GM12878 (cell line): ENCODE measurements around the gene OVOL1.
"Not testable (repeated sequence)": the region's sequence is repeated elsewhere in the genome, so short reads cannot be mapped to it uniquely, and the experiment has no call there.

Experiments used
- CHD1 ChIP-seq: IDR thresholded peaks from 2 replicates; pipeline ENCODE4 v1.6.1; 2012; ENCODE audit warnings: low read depth, low read length, improper control_type of control experiment
- EZH2 ChIP-seq: IDR thresholded peaks from 2 replicates; pipeline ENCODE4 v1.6.1; 2012; ENCODE audit warnings: low read depth, mild to moderate bottlenecking, control low read depth, inconsistent platforms, low read length, borderline replicate concordance; ENCODE audit not compliant: control insufficient read depth
- FOXM1 ChIP-seq: IDR thresholded peaks from 2 replicates; pipeline ENCODE4 v1.6.1; 2012; ENCODE audit warnings: low read depth, mild to moderate bottlenecking, inconsistent platforms, low read length, moderate library complexity
- HCFC1 ChIP-seq: fragments of 150-350 bp; IDR thresholded peaks from 2 replicates; pipeline ENCODE4 v1.6.1; 2014; ENCODE audit warnings: low read length
- MTA3 ChIP-seq: IDR thresholded peaks from 2 replicates; pipeline ENCODE4 v1.6.1; 2012; ENCODE audit warnings: low read length, inconsistent platforms, borderline replicate concordance
- POLR2AphosphoS5 ChIP-seq: IDR thresholded peaks from 2 replicates; pipeline ENCODE4 v1.6.1; 2011; ENCODE audit warnings: mild to moderate bottlenecking, low read length, inconsistent platforms
- TF ChIP-seq, protein P1 (sequence below): IDR thresholded peaks from 2 replicates; pipeline ENCODE4 v1.6.1; 2012; ENCODE audit warnings: mild to moderate bottlenecking, low read depth, low read length
- TF ChIP-seq, protein P2 (sequence below), 3 experiments: IDR thresholded peaks in 2 of 3; conservative IDR thresholded peaks in 1 of 3; 2 replicates each; pipeline ENCODE4 v1.5.1; 2011; ENCODE audit warnings: low read depth in 3 of 3, low read length in 3 of 3, mild to moderate bottlenecking in 3 of 3, control low read depth in 2 of 3, moderate library complexity in 2 of 3, inconsistent platforms in 1 of 3, mixed read lengths in 1 of 3; ENCODE audit not compliant: control insufficient read depth in 2 of 3, insufficient read depth in 1 of 3; ENCODE audit errors: extremely low read depth in 1 of 3
- TF ChIP-seq, protein P3 (sequence below): fragments of 450-650 bp; IDR thresholded peaks from 2 replicates; pipeline ENCODE4 v1.6.1; 2017; ENCODE audit warnings: antibody characterized with exemption, mild to moderate bottlenecking, moderate library complexity

DNA sequence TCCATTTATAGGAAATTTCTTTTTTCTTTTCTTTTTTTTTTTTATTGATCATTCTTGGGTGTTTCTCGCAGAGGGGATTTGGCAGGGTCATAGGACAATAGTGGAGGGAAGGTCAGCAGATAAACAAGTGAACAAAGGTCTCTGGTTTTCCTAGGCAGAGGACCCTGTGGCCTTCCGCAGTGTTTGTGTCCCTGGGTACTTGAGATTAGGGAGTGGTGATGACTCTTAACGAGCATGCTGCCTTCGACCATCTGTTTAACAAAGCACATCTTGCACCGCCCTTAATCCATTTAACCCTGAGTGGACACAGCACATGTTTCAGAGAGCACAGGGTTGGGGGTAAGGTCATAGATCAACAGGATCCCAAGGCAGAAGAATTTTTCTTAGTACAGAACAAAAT lies 24.7 kb upstream of the OVOL1 start:
- not testable (repeated sequence) for TF ChIP-seq MTA3, EZH2, HCFC1, POLR2AphosphoS5, FOXM1, CHD1
- TF ChIP-seq, protein P1, sequence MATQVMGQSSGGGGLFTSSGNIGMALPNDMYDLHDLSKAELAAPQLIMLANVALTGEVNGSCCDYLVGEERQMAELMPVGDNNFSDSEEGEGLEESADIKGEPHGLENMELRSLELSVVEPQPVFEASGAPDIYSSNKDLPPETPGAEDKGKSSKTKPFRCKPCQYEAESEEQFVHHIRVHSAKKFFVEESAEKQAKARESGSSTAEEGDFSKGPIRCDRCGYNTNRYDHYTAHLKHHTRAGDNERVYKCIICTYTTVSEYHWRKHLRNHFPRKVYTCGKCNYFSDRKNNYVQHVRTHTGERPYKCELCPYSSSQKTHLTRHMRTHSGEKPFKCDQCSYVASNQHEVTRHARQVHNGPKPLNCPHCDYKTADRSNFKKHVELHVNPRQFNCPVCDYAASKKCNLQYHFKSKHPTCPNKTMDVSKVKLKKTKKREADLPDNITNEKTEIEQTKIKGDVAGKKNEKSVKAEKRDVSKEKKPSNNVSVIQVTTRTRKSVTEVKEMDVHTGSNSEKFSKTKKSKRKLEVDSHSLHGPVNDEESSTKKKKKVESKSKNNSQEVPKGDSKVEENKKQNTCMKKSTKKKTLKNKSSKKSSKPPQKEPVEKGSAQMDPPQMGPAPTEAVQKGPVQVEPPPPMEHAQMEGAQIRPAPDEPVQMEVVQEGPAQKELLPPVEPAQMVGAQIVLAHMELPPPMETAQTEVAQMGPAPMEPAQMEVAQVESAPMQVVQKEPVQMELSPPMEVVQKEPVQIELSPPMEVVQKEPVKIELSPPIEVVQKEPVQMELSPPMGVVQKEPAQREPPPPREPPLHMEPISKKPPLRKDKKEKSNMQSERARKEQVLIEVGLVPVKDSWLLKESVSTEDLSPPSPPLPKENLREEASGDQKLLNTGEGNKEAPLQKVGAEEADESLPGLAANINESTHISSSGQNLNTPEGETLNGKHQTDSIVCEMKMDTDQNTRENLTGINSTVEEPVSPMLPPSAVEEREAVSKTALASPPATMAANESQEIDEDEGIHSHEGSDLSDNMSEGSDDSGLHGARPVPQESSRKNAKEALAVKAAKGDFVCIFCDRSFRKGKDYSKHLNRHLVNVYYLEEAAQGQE = not testable (repeated sequence)
- TF ChIP-seq, protein P2, sequence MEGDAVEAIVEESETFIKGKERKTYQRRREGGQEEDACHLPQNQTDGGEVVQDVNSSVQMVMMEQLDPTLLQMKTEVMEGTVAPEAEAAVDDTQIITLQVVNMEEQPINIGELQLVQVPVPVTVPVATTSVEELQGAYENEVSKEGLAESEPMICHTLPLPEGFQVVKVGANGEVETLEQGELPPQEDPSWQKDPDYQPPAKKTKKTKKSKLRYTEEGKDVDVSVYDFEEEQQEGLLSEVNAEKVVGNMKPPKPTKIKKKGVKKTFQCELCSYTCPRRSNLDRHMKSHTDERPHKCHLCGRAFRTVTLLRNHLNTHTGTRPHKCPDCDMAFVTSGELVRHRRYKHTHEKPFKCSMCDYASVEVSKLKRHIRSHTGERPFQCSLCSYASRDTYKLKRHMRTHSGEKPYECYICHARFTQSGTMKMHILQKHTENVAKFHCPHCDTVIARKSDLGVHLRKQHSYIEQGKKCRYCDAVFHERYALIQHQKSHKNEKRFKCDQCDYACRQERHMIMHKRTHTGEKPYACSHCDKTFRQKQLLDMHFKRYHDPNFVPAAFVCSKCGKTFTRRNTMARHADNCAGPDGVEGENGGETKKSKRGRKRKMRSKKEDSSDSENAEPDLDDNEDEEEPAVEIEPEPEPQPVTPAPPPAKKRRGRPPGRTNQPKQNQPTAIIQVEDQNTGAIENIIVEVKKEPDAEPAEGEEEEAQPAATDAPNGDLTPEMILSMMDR (IDR thresholded peaks at IDR 0.05 in 2 of 3, conservative IDR thresholded peaks at IDR 0.05 in 1 of 3; ENCODE audit: control insufficient read depth in 2 of 3, extremely low read depth in 1 of 3, insufficient read depth in 1 of 3, low read depth in 3 of 3, low read length in 3 of 3) = not testable (repeated sequence)
- TF ChIP-seq, protein P3, sequence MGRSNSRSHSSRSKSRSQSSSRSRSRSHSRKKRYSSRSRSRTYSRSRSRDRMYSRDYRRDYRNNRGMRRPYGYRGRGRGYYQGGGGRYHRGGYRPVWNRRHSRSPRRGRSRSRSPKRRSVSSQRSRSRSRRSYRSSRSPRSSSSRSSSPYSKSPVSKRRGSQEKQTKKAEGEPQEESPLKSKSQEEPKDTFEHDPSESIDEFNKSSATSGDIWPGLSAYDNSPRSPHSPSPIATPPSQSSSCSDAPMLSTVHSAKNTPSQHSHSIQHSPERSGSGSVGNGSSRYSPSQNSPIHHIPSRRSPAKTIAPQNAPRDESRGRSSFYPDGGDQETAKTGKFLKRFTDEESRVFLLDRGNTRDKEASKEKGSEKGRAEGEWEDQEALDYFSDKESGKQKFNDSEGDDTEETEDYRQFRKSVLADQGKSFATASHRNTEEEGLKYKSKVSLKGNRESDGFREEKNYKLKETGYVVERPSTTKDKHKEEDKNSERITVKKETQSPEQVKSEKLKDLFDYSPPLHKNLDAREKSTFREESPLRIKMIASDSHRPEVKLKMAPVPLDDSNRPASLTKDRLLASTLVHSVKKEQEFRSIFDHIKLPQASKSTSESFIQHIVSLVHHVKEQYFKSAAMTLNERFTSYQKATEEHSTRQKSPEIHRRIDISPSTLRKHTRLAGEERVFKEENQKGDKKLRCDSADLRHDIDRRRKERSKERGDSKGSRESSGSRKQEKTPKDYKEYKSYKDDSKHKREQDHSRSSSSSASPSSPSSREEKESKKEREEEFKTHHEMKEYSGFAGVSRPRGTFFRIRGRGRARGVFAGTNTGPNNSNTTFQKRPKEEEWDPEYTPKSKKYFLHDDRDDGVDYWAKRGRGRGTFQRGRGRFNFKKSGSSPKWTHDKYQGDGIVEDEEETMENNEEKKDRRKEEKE = not testable (repeated sequence)
